Type B pancreatic cell (in vitro differentiated cells): ENCODE measurements around the gene TMEM169. TPM values are rescaled to one million over a fixed set of nuclear protein-coding genes. Genes with fewer than 3 reads are reported as not detected.

Source experiments
- DNase-seq: peaks from one replicate; pipeline ENCODE4 v3.0.0; 2021; ENCODE audit warnings: mixed read lengths; ENCODE audit not compliant: unreplicated experiment; ENCODE audit errors: extremely low spot score
- H3K27ac Mint-ChIP-seq: 2 replicates; pipeline ENCODE4 v1.8.0; 2021; ENCODE audit warnings: mild to moderate bottlenecking, mixed read lengths
- H3K27me3 Mint-ChIP-seq: 2 replicates; pipeline ENCODE4 v1.8.0; 2021; ENCODE audit warnings: mixed read lengths
- H3K36me3 Mint-ChIP-seq: 2 replicates; pipeline ENCODE4 v1.8.0; 2021; ENCODE audit warnings: mixed read lengths
- H3K4me1 Mint-ChIP-seq: one replicate; pipeline ENCODE4 v1.8.0; 2021; ENCODE audit warnings: mixed read lengths; ENCODE audit not compliant: unreplicated experiment
- H3K4me3 Mint-ChIP-seq: 2 replicates; pipeline ENCODE4 v1.8.0; 2021; ENCODE audit warnings: mild to moderate bottlenecking, mixed read lengths
- H3K9me3 Mint-ChIP-seq: 2 replicates; pipeline ENCODE4 v1.8.0; 2021; ENCODE audit warnings: mixed read lengths
- total RNA-seq: library from RNA; stranded (reverse); gene quantifications from 2 replicates; pipeline ENCODE4 v1.2.1, GENCODE V29; 2021; ENCODE audit warnings: low replicate concordance
- TF ChIP-seq, protein P1 (sequence below): fragments of 200-600 bp; sonication (generic); conservative IDR thresholded peaks from 2 replicates; pipeline ENCODE4 v1.5.0; 2021; ENCODE audit warnings: antibody characterized with exemption, mild to moderate bottlenecking

Gene TMEM169
- total RNA-seq, 1 donor from 2014 or later, result 5.1 TPM

GRCh38 chr2:216094701-216095100, 13.0 kb downstream of the TMEM169 start:
- Mint-ChIP-seq H3K4me3 (no peak overlapping the region), H3K27me3 (no peaks in the 10 kb centered on the region), H3K9me3 (no peaks in the 10 kb centered on the region), H3K36me3 (no peaks in the 10 kb centered on the region), H3K27ac (no peak overlapping the region), H3K4me1 (no peaks in the 10 kb centered on the region)
- DNase-seq, result no peak
- TF ChIP-seq, protein P1, sequence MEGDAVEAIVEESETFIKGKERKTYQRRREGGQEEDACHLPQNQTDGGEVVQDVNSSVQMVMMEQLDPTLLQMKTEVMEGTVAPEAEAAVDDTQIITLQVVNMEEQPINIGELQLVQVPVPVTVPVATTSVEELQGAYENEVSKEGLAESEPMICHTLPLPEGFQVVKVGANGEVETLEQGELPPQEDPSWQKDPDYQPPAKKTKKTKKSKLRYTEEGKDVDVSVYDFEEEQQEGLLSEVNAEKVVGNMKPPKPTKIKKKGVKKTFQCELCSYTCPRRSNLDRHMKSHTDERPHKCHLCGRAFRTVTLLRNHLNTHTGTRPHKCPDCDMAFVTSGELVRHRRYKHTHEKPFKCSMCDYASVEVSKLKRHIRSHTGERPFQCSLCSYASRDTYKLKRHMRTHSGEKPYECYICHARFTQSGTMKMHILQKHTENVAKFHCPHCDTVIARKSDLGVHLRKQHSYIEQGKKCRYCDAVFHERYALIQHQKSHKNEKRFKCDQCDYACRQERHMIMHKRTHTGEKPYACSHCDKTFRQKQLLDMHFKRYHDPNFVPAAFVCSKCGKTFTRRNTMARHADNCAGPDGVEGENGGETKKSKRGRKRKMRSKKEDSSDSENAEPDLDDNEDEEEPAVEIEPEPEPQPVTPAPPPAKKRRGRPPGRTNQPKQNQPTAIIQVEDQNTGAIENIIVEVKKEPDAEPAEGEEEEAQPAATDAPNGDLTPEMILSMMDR, result no peak

- H3K27ac Mint-ChIP-seq, result no peak overlapping the region
- H3K36me3 Mint-ChIP-seq, result no peaks in the 10 kb centered on the region
- H3K4me1 Mint-ChIP-seq, result no peaks in the 10 kb centered on the region
- H3K27me3 Mint-ChIP-seq, result no peaks in the 10 kb centered on the region
- DNase-seq, result no peak
- TF ChIP-seq, protein P1, result no peak
- no peaks in the 10 kb centered on the region for H3K9me3 Mint-ChIP-seq
- no peak overlapping the region for H3K4me3 Mint-ChIP-seq
Measured at GRCh38 chr2:216098421-216099334, 17.0 kb downstream of the TMEM169 start.

DNA sequence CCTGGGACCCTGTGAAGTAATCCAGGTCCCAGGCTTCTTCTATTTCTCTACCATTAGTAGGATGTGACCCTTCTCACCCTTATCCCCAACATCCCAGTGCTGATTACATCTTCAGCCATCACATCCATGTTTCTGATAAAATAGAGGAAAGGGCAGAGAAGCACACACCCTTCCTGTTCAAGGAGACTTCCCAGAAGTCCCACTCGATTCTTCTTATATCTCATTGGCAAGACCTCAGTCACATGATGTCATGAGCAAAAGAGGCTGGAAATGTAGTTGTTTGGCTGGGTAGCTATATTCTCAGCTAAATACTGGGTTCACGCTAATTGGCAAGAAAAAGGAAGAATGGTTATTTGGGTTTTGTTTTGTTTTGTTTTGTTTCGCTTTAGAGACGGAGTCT, 19.4 kb downstream of the TMEM169 start:
- no peaks in the 10 kb centered on the region for H3K4me1 Mint-ChIP-seq
- H3K27me3 Mint-ChIP-seq, result no peaks in the 10 kb centered on the region
- no peaks in the 10 kb centered on the region for H3K9me3 Mint-ChIP-seq
- H3K4me3 Mint-ChIP-seq, result no peak overlapping the region
- TF ChIP-seq, protein P1, result no peak
- H3K27ac Mint-ChIP-seq, result no peak overlapping the region
- no peaks in the 10 kb centered on the region for H3K36me3 Mint-ChIP-seq
- no peak for DNase-seq

DNA sequence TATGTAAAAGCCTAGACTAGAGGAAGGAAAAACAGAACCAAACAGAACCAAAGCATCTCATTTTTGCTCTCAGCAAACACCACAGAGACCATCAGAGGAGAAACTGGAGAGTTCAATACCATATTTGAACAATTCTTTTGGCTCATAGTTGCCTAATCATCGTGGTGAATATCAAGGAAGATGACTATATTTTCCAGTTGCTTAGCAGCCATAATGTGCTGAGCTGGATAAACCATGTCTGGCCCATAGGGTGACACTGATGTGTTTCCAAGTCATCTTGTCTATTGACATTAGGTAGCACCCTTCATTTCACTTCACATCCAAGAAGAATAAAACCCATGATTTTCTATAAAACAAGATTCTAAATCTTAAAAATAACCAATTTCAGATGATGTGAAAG, 21.5 kb downstream of the TMEM169 start:
- H3K4me3 Mint-ChIP-seq, result no peak overlapping the region
- no peaks in the 10 kb centered on the region for H3K27me3 Mint-ChIP-seq
- TF ChIP-seq, protein P1, result no peak
- H3K36me3 Mint-ChIP-seq, result no peaks in the 10 kb centered on the region
- H3K9me3 Mint-ChIP-seq, result no peaks in the 10 kb centered on the region
- H3K4me1 Mint-ChIP-seq, result peaks cover 9% of the 10 kb centered on the region
- H3K27ac Mint-ChIP-seq, result no peak overlapping the region
- no peak for DNase-seq

DNA sequence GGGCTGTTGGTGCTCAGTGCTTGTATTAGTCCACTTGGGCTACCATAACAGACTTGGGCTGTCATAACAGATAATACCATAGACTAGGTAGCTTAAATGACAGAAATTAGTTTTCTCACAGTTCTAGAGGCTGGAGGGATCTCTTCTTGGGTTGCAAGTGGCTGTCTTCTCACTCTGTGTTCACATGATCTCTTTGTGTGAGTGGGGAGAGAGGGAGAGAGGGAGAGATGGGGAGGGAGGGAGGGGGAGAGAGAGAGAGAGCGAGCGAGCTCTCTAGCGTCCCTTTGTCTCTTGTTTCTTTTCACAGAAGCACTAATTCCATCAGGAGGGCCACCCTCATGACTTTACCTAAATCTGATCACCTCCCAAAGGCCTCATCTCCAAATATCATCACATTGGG, 23.0 kb downstream of the TMEM169 start:
- H3K4me1 Mint-ChIP-seq, result peaks cover 19% of the 10 kb centered on the region
- H3K4me3 Mint-ChIP-seq, result no peak overlapping the region
- TF ChIP-seq, protein P1, result no peak
- DNase-seq, result no peak
- no peak overlapping the region for H3K27ac Mint-ChIP-seq
- peaks cover 5% of the 10 kb centered on the region for H3K36me3 Mint-ChIP-seq
- no peaks in the 10 kb centered on the region for H3K27me3 Mint-ChIP-seq
- no peaks in the 10 kb centered on the region for H3K9me3 Mint-ChIP-seq
